Measurements from ENCODE around the gene FRMD4A.
A peak's percentile ranks its signal among the peaks of the same experiment; 100 is the strongest.

Gene FRMD4A

DNA sequence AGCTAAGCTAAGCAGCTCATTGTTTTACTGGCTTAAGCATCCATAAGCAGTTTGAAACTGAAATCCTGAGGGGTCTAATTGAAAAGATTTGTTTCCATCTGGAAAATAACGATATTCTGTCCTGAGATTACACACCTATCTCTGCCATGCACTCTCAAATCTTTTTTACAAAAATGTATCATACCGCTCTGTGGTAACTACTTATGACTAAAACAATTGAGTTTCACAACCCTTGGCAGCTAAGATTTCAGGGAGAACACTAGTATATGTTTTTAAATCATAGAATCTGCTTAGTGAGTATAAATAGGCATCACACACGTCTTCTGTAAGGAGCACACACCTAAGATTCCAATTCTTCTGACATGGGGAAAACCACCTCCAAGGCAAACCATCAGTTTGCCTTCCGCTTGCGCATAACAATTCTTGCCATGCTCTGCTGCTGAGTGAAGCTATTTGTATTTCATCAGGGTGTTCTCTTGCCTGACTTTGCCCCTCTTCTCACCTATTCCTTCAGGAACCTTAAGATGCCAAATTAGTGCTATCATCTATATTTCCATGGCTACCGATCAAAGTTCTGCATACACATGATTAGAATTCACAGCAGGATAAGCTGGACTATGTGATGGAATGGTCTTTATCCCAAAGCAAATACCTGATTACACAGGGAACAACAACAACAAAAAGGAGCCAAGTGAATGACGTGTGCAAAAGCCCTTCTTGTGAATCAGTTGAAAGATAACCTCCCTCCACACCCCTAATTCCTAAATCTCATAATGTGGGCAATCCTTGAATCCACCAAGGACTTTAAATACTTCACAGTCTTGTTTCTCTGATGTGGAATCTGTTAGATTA lies 703.0 kb downstream of the FRMD4A start:
- Mint-ChIP-seq H3K4me1 (ENCODE audit: low read depth in 2 of 2) (peaks cover 0 to 3% of the 10 kb centered on the region in 2 donors), H3K27ac (no peak overlapping the region), H3K9me3 (no peaks in the 10 kb centered on the region), H3K36me3 (ENCODE audit: insufficient read depth) (peaks cover 33% of the 10 kb centered on the region), H3K4me3 (no peak overlapping the region), H3K27me3 (no peaks in the 10 kb centered on the region)
- ATAC-seq (replicated peaks) (no peak), DNase-seq (no peak)

DNA sequence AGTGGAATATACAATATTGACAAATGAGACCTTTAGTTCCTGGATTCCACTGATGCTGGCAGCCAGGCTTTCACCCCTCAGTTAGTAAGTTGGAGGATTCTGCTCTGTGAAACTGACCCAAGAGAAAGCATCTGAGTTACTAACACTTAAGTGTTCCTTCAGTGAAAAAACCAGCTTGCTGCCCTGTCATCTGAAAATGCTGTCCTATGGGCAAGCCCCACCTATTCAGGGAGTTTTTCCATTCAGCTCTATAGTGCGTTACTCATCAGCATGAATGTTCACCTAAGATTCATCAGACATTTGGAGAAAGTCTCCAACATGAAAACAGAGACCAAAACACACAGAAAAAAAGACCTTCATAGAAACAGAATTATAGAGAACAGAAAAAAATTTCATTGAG lies 706.1 kb downstream of the FRMD4A start:
- peaks cover 32% of the 10 kb centered on the region for H3K36me3 Mint-ChIP-seq (ENCODE audit: insufficient read depth)
- H3K9me3 Mint-ChIP-seq: no peaks in the 10 kb centered on the region

DNA sequence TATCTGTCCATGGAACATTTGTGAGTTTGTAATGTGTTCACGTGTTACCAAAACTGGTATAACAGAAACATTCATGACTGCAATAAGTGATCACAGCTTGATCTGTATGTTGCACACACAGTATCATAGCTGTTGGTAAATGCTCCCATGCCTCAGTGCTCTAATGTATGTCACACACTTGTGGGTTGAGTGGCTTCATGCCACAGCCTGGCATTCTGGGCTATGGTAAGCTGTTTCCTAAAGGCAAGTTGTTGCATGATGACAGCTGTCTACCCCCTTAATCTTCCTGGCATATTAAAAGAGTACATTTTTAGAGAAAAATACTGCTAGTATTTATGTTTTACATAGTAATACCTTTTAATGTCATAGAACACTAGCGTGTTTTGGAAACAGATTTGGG lies 708.8 kb downstream of the FRMD4A start:
- Mint-ChIP-seq H3K27me3 (no peaks in the 10 kb centered on the region), H3K4me3 (no peak overlapping the region), H3K36me3 (ENCODE audit: insufficient read depth) (peaks cover 59% of the 10 kb centered on the region), H3K27ac (no peak overlapping the region), H3K9me3 (no peaks in the 10 kb centered on the region), H3K4me1 (ENCODE audit: low read depth in 2 of 2) (no peaks in the 10 kb centered on the region)
- no peak for ATAC-seq (replicated peaks)
- no peak for DNase-seq

More for the DNA sequence above, 706.1 kb downstream of the FRMD4A start:
- DNase-seq (no peak), ATAC-seq (replicated peaks) (no peak)
- Mint-ChIP-seq H3K27ac (no peak overlapping the region), H3K4me1 (ENCODE audit: low read depth in 2 of 2) (no peaks in the 10 kb centered on the region), H3K4me3 (no peak overlapping the region), H3K27me3 (no peaks in the 10 kb centered on the region)

DNA sequence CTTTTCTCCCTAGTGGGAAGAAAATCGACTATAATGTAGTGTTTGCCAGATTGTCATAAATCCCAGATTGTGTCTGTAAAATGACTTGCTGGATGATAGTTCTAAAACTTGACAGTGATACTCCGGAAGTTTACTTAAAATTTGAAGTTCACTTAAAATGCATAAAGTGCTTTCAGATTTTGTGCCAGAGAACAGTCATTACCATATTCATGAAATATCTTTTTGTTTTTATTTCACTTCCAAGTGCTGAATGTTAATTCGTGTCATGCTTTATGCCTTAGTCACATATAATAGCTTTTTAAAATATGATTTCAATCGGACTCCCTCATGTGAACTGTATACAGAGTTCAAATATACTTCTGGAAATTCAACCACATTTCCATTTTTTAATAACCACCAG lies 713.6 kb downstream of the FRMD4A start:
- no peaks in the 10 kb centered on the region for H3K27me3 Mint-ChIP-seq
- peaks cover 84% of the 10 kb centered on the region for H3K36me3 Mint-ChIP-seq (ENCODE audit: insufficient read depth)
- no peak overlapping the region for H3K27ac Mint-ChIP-seq
- H3K4me1 Mint-ChIP-seq (ENCODE audit: low read depth in 2 of 2): no peaks in the 10 kb centered on the region
- ATAC-seq (replicated peaks) (no peak), DNase-seq (no peak)
- no peak overlapping the region for H3K4me3 Mint-ChIP-seq
- H3K9me3 Mint-ChIP-seq: no peaks in the 10 kb centered on the region

DNA sequence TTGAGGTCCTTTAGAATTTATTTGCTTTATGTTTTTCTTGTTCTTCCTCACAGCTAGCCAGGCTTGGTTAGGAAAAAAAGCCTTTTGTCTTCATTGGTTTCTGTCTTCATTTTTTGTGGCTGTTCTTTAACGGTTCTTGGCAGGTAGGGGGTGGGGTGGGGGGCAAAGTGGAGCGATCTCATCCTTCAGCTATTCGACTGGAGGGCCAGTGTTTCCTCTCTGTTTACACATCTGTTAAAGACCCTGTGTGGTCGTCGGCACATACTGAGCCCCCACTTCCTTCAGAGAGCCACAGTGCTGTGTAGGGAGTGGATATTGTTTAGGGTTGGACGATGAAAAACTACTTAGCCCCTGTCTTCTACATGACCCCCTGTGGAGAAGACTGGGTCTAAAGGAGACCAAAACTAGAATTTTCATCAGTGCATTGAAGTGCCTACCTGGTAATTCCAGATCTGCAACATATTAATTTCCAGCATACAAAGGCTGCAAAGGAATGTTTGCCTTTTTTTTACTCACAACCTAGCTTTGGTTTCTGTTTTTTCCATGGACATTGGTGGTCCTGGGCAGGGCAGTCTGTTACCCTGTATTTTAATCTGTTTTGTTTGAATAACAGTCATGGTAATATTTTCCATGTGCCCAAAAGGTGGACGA lies 714.9 kb downstream of the FRMD4A start:
- no peaks in the 10 kb centered on the region for H3K9me3 Mint-ChIP-seq
- DNase-seq: no peak
- peak overlapping the region in 1 of 2 donors; percentile 17 for H3K27ac Mint-ChIP-seq
- no peaks in the 10 kb centered on the region for H3K4me1 Mint-ChIP-seq (ENCODE audit: low read depth in 2 of 2)
- H3K4me3 Mint-ChIP-seq: no peak overlapping the region
- H3K27me3 Mint-ChIP-seq: no peaks in the 10 kb centered on the region
- no peak for ATAC-seq (replicated peaks)
- peaks cover 89% of the 10 kb centered on the region for H3K36me3 Mint-ChIP-seq (ENCODE audit: insufficient read depth)

DNA sequence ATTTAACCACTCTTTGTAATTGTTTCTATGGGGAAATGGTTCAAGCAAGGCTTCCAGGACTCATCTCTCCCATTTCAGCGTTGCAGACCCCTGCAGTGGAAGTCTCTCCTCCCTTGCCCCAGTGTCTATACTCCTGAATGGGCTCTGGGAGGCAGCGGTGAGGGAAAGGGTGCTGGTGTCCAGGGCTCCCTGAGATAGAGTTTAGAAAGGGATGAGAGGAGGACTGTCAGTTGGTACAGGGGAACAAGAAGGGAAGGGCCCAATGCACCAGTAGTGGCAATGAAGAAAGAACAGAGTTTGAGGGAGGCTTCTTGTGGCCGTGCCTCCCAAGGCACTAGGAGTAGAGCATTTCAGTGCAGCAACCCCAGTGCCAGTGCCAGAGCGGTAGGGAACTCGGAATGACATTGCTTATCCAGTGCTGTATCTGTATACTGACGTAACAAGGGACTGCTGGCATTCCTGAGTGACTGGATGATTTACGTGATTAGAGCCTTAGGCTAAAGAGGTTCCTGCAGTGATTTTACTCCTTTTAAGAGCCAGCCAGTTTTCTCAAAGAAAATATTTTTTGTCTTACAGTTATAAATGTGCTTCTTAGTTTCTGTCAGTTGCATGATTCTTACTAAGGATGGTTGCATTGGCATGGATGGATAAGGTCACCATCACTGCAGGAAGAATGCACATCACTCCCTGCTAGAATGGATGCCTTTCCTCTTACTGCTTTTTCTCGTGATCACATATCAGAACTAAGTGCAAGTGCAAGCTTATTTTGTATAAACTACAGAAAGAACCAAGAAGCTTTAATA lies 716.0 kb downstream of the FRMD4A start:
- ATAC-seq (replicated peaks) (no peak), DNase-seq (no peak)
- peaks cover 91% of the 10 kb centered on the region for H3K36me3 Mint-ChIP-seq (ENCODE audit: insufficient read depth)
- H3K9me3 Mint-ChIP-seq: no peaks in the 10 kb centered on the region
- H3K4me3 Mint-ChIP-seq: no peak overlapping the region
- no peaks in the 10 kb centered on the region for H3K4me1 Mint-ChIP-seq (ENCODE audit: low read depth in 2 of 2)
- no peaks in the 10 kb centered on the region for H3K27me3 Mint-ChIP-seq
- no peak overlapping the region for H3K27ac Mint-ChIP-seq

DNA sequence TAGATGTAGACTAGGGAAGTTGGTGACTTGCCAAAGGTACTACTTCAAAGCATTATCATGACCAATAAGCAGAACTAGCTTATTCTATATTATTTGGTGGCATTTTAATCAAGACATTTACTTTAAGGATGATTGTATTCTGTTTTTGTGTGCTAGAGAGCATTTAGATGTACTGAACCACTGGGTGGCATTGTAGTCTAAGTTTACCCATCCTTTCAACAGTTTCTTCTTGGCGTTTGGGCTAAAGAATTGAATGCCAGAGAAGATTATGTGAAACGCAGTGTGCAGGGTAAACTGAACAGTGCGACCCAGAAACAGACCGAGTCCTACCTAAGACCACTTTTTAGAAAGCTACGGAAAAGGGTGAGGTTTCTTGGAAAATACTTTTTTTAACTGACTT lies 717.2 kb downstream of the FRMD4A start:
- no peak for DNase-seq
- H3K36me3 Mint-ChIP-seq (ENCODE audit: insufficient read depth): peaks cover 86% of the 10 kb centered on the region
- no peaks in the 10 kb centered on the region for H3K4me1 Mint-ChIP-seq (ENCODE audit: low read depth in 2 of 2)
- H3K27ac Mint-ChIP-seq: no peak overlapping the region
- no peak for ATAC-seq (replicated peaks)
- H3K4me3 Mint-ChIP-seq: no peak overlapping the region
- H3K27me3 Mint-ChIP-seq: no peaks in the 10 kb centered on the region
- no peaks in the 10 kb centered on the region for H3K9me3 Mint-ChIP-seq

DNA sequence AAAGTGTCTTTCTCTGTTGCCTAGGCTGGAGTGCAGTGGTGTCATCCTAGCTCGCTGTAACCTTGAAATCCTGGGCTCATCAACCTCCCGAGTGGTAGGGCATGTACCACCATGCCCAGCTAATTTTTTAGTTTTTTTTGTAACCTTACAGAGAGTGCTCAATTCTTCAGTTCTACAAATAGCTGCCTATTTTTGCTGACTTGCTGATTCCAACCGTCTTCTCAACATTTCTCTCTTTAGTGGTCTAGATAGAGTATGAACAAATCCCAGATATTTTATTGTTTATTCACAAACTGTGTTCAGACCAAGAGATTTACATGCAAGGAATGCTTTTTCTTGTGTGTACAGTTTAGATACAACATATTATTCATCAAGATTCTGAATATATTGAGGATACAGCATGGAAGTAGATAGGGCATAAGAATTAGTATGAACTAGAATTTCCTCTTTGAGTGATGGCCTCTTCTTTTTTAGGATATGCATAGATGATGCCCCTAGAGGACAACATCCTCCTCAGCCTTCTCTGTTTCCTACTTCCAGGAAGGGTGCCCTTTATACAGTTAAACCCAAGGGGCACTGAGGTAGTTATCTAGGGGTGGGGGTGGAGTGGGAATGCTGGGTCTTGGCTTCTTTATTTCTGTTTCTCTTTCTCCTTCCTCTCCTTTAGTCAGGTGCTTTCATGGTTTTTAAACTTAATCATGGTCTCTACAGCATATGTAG lies 717.9 kb downstream of the FRMD4A start:
- Mint-ChIP-seq H3K9me3 (no peaks in the 10 kb centered on the region), H3K36me3 (ENCODE audit: insufficient read depth) (peaks cover 82% of the 10 kb centered on the region), H3K27ac (no peak overlapping the region), H3K4me1 (ENCODE audit: low read depth in 2 of 2) (no peaks in the 10 kb centered on the region), H3K4me3 (no peak overlapping the region), H3K27me3 (no peaks in the 10 kb centered on the region)
- no peak for DNase-seq
- no peak for ATAC-seq (replicated peaks)

DNA sequence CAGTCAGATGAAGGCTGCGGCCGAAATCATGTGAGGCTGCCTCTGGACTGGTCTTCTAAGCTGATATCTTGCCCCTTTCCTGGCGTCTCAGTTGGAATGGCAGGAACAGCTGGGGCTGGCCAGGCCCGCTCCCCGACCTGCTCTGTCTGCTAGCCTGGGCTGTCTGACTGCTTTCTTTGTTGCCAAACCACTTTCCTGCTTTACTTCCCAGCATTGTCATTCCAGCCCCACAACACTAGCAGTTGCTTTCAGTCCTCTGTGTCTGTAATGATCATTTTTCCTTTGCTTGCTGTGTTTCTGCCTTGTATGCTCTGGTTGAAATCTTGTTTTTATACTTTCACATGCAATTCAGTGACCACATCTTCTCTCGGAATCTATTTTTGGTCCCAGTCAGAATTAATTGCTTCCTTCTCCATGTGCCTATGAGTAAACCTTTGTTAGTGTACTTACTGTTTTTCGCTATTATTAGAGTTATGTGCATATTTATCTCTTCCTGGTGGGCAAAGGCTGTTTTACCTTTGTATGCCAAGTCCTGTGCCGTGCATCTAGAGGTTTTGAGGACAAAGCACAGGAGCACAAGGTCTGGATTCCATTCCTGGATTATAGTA lies 722.4 kb downstream of the FRMD4A start:
- H3K27ac Mint-ChIP-seq: peak overlapping the region in 1 of 2 donors; percentile 13
- DNase-seq (no peak), ATAC-seq (replicated peaks) (no peak)
- H3K27me3 Mint-ChIP-seq: no peaks in the 10 kb centered on the region
- no peaks in the 10 kb centered on the region for H3K4me1 Mint-ChIP-seq (ENCODE audit: low read depth in 2 of 2)
- no peak overlapping the region for H3K4me3 Mint-ChIP-seq
- H3K9me3 Mint-ChIP-seq: no peaks in the 10 kb centered on the region
- H3K36me3 Mint-ChIP-seq (ENCODE audit: insufficient read depth): peaks cover 82% of the 10 kb centered on the region

DNA sequence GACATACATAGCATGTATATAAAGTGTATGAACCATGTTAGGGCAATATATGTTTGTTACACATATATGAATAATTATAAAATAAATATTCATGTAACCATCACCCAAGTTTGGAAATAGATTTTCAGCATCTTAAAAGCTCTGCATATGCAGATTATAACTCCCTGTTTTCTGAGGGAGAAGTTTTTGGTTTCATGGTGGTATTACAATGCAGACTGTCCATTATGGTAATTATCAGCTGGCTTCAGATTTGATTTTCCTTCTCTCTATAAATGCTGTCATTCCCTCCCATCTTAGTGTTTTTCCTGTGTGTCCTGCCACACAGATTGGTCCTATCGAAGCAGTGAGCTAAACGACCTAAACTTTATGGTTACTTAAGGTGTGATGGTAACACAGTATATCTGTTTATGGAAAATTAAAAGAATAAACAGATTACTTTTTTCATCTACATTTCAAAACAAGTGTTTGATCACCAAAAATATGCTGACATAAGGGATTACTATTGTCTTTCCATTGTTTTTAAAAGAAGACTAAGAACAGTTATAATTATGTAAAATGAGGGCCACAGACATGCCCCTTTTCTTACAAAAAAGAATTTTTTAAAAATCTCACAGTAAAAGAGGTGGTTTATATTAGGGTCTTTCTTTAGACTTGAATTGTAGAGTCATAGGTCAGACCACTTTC lies 726.2 kb downstream of the FRMD4A start:
- Mint-ChIP-seq H3K4me1 (ENCODE audit: low read depth in 2 of 2) (peaks cover 0 to 2% of the 10 kb centered on the region in 2 donors), H3K36me3 (ENCODE audit: insufficient read depth) (peaks cover 70% of the 10 kb centered on the region), H3K9me3 (no peaks in the 10 kb centered on the region), H3K27me3 (no peaks in the 10 kb centered on the region), H3K4me3 (no peak overlapping the region), H3K27ac (no peak overlapping the region)
- DNase-seq (no peak), ATAC-seq (replicated peaks) (no peak)

DNA sequence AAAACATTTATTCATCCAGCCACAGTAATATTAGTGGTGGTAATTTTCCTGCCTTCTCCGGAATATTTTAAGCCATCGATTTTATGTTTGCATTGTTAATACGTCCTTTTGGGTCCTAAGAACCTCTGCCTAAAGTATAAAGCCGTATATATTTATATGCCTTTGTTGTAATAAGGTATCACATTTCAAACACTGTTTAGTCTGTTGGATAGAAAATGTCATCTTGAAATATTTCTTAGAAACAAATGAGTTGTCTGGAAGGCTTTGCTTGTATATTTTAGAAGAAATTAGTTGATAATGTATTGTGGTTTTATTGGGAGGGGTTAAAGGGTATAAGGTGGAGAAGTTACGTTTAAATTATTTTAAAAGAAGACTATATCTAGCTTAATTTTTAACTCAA lies 732.8 kb downstream of the FRMD4A start:
- Mint-ChIP-seq H3K9me3 (no peaks in the 10 kb centered on the region), H3K4me3 (no peak overlapping the region), H3K36me3 (ENCODE audit: insufficient read depth) (peaks cover 46% of the 10 kb centered on the region), H3K27ac (no peak overlapping the region), H3K4me1 (ENCODE audit: low read depth in 2 of 2) (peaks cover 6 to 21% of the 10 kb centered on the region in 2 donors), H3K27me3 (no peaks in the 10 kb centered on the region)
- ATAC-seq (replicated peaks): no peak
- DNase-seq: no peak

DNA sequence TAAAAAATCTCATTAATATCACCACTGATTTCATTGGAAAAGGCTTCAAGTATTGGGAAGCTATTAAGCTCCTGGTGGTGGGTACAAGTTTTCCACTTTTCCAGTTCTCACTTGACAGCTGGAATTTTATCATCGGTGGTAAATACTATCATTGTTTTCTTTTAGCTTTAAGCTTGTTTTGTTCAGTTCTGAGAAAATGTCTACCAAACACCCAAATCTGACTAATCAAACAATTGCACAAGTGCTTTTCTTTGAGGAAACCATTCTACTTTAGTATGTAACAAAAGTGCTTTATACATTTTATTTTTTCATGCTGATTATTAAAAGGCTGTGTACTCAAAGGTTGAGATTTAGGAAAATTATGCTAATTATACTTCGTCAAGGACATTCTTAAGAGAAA lies 736.1 kb downstream of the FRMD4A start:
- Mint-ChIP-seq H3K27ac (no peak overlapping the region), H3K4me3 (no peak overlapping the region), H3K4me1 (ENCODE audit: low read depth in 2 of 2) (peaks cover 6 to 29% of the 10 kb centered on the region in 2 donors), H3K27me3 (no peaks in the 10 kb centered on the region), H3K36me3 (ENCODE audit: insufficient read depth) (peaks cover 33% of the 10 kb centered on the region), H3K9me3 (no peaks in the 10 kb centered on the region)
- no peak for DNase-seq
- ATAC-seq (replicated peaks): no peak
